Adipocyte (in vitro differentiated cells): ENCODE measurements around the gene TUBB8B.
"Not testable (repeated sequence)": the region's sequence is repeated elsewhere in the genome, so short reads cannot be mapped to it uniquely, and the experiment has no call there.

Experiments
- DNase-seq: peaks from one replicate; pipeline ENCODE4 v3.0.0-alpha.2; 2015; ENCODE audit warnings: low read depth
- H3K27me3 ChIP-seq: replicated peaks from 2 replicates; pipeline ENCODE4 v1.7.0; 2013; ENCODE audit warnings: mild to moderate bottlenecking, low read length, moderate library complexity; ENCODE audit not compliant: control insufficient read depth, insufficient read depth
- H3K36me3 ChIP-seq: 2 replicates; pipeline ENCODE4 v1.7.0; 2013; ENCODE audit warnings: low read length, mild to moderate bottlenecking, moderate library complexity; ENCODE audit not compliant: control insufficient read depth, insufficient read depth, severe bottlenecking
- H3K4me1 ChIP-seq: 2 replicates; pipeline ENCODE4 v1.7.0; 2013; ENCODE audit warnings: mild to moderate bottlenecking, low read length, moderate library complexity; ENCODE audit not compliant: control insufficient read depth, insufficient read depth
- H3K4me3 ChIP-seq: 2 replicates; pipeline ENCODE4 v1.7.0; 2013; ENCODE audit warnings: mild to moderate bottlenecking, low read length, moderate library complexity
- H3K9ac ChIP-seq: 2 replicates; pipeline ENCODE4 v1.7.0; 2013; ENCODE audit warnings: mild to moderate bottlenecking, low read length, moderate library complexity
- H3K9me3 ChIP-seq: 2 replicates; pipeline ENCODE4 v1.7.0; 2013; ENCODE audit warnings: mild to moderate bottlenecking, low read length, moderate library complexity; ENCODE audit not compliant: control insufficient read depth

TUBB8B gene

GRCh38 chr18:49176-49665 lies at the start of gene TUBB8B:
TUBB8B (minus strand) TSS chr18:49615; CDS start chr18:49557, 58 bp downstream.
- H3K9me3 ChIP-seq, DNase-seq, H3K4me1 ChIP-seq, H3K4me3 ChIP-seq, H3K36me3 ChIP-seq, H3K27me3 ChIP-seq, H3K9ac ChIP-seq: not testable (repeated sequence)

GRCh38 chr18:97252-97914 lies 48.0 kb upstream of the TUBB8B start:
- H3K4me1 ChIP-seq, DNase-seq, H3K9ac ChIP-seq, H3K4me3 ChIP-seq, H3K27me3 ChIP-seq, H3K9me3 ChIP-seq, H3K36me3 ChIP-seq: not testable (repeated sequence)

GRCh38 chr18:96767-97131 lies 47.3 kb upstream of the TUBB8B start:
- not testable (repeated sequence) for H3K36me3 ChIP-seq, H3K9ac ChIP-seq, DNase-seq, H3K4me1 ChIP-seq, H3K27me3 ChIP-seq, H3K4me3 ChIP-seq, H3K9me3 ChIP-seq

GRCh38 chr18:96101-96766 lies 46.8 kb upstream of the TUBB8B start:
- not testable (repeated sequence) for H3K9me3 ChIP-seq, H3K27me3 ChIP-seq, H3K4me1 ChIP-seq, DNase-seq, H3K9ac ChIP-seq, H3K36me3 ChIP-seq, H3K4me3 ChIP-seq

GRCh38 chr18:95580-95979 lies 46.2 kb upstream of the TUBB8B start:
- not testable (repeated sequence) for H3K36me3 ChIP-seq, H3K4me1 ChIP-seq, H3K27me3 ChIP-seq, H3K9me3 ChIP-seq, H3K9ac ChIP-seq, H3K4me3 ChIP-seq, DNase-seq

GRCh38 chr18:93897-94408 lies 44.5 kb upstream of the TUBB8B start:
- not testable (repeated sequence) for H3K4me1 ChIP-seq, DNase-seq, H3K27me3 ChIP-seq, H3K4me3 ChIP-seq, H3K9ac ChIP-seq, H3K36me3 ChIP-seq, H3K9me3 ChIP-seq

- not testable (repeated sequence) for H3K9me3 ChIP-seq, DNase-seq, H3K4me1 ChIP-seq, H3K36me3 ChIP-seq, H3K4me3 ChIP-seq, H3K9ac ChIP-seq, H3K27me3 ChIP-seq
These were observed 42.1 kb upstream of the TUBB8B start for GRCh38 chr18:91561-91960.

- H3K36me3 ChIP-seq, H3K4me3 ChIP-seq, H3K27me3 ChIP-seq, DNase-seq, H3K9me3 ChIP-seq, H3K9ac ChIP-seq, H3K4me1 ChIP-seq: not testable (repeated sequence)
These were observed 41.2 kb upstream of the TUBB8B start for GRCh38 chr18:90396-91193.

- H3K9ac ChIP-seq, H3K36me3 ChIP-seq, H3K4me1 ChIP-seq, DNase-seq, H3K9me3 ChIP-seq, H3K4me3 ChIP-seq, H3K27me3 ChIP-seq: not testable (repeated sequence)
These were observed 39.7 kb upstream of the TUBB8B start for GRCh38 chr18:89124-89523.

GRCh38 chr18:84801-85200 lies 35.4 kb upstream of the TUBB8B start:
- not testable (repeated sequence) for H3K9ac ChIP-seq, H3K9me3 ChIP-seq, H3K4me1 ChIP-seq, H3K27me3 ChIP-seq, H3K36me3 ChIP-seq, H3K4me3 ChIP-seq, DNase-seq

- not testable (repeated sequence) for H3K4me1 ChIP-seq, H3K9ac ChIP-seq, H3K27me3 ChIP-seq, H3K36me3 ChIP-seq, H3K4me3 ChIP-seq, DNase-seq, H3K9me3 ChIP-seq
These were observed 33.3 kb upstream of the TUBB8B start for GRCh38 chr18:82626-83209.
